ENCODE data around the gene CHAT. TPM values are rescaled to one million over a fixed set of nuclear protein-coding genes. Genes with fewer than 3 reads are reported as not detected.

CHAT gene
- total RNA-seq, 1 donor from 2014 or later: not detected

DNA sequence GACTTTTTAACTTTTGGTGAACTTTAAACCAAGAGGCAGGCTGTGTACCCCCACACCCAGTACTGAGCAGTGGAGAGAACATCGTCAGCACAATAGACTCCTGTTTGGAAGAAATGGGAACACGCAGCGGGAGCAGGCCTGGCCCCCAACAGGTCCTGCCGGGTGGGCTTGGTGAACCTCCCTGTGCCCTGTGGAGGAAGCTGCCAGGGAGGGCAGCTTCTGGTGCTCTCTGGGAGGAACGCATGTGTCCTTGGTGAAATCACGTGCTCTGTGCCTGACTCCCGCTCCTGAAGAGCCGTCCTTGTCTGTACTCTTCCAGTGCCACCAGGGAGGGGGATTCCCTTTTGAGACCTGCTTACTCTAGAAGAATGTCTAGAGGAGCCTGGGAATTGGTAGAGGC lies 31.6 kb downstream of the CHAT start:
- intact Hi-C loops (cut with DNase I): no loop called here

DNA sequence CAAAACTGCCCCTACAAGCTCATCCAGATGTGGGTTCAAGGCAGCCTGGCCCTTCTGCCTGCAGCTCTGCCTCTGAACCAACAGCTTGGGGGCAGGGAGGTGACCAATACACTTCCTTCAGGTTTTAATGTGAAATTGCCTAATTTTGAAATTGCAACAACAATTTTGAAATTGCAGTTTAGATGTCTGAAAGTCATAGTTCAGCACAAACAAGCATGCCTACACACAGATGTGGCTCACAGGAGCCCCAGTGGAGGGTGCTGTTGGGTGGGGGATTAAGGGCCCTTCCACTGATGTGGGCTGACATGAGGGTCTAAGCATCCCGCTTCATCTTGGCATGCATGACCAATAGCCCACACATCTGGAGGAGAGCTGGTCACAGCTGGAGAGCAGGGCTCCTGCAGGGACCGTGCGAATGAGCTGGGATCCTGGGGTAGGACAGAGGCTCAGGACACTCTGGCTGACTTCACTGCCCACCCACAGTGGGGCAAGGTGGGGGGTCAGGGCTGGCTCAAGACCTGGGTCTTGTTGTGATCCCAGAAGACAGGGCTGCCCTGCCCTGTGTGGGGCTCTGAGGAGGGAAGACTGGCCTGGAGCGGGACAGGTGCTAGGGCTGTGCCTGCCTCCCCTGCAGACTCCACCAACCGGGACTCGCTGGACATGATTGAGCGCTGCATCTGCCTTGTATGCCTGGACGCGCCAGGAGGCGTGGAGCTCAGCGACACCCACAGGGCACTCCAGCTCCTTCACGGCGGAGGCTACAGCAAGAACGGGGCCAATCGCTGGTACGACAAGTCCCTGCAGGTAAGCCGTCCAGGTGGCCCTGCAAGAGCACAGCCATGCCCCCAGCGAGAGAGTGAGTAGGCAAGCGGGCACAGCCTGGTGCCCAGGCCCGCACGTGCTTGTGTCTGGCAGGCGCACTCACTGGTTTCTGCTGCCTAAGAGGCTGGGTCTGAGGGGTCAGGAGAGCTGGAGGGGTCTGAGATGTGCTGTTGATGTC lies 32.3 kb downstream of the CHAT start:
- ATAC-seq (ENCODE audit: poor library complexity): no peak
- no peak for DNase-seq

More for the DNA sequence above, 31.6 kb downstream of the CHAT start:
- ATAC-seq (ENCODE audit: poor library complexity) (no peak), DNase-seq (no peak)

DNA sequence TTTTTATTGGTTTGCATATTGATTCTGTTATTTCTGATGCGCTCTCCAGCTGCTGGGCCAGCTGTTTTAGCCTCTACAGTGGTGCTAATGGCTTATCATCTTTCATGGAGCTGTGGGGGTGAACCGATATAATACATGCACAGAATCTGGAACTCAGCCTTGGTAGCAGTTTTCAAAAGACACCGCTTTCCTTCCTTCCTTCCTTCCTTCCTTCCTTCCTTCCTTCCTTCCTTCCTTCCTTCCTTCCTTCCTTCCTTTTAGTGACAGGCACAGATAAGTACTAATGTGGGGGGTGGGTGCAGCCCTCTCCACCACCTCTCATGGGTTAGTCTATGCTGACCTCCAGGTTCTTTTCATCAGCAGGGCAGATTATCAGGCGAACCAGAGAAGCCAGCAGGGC lies 33.7 kb downstream of the CHAT start:
- DNase-seq (no peak), ATAC-seq (ENCODE audit: poor library complexity) (no peak)

More for the DNA sequence above, 32.3 kb downstream of the CHAT start:
- intact Hi-C loops (cut with DNase I): no loop called here

DNA sequence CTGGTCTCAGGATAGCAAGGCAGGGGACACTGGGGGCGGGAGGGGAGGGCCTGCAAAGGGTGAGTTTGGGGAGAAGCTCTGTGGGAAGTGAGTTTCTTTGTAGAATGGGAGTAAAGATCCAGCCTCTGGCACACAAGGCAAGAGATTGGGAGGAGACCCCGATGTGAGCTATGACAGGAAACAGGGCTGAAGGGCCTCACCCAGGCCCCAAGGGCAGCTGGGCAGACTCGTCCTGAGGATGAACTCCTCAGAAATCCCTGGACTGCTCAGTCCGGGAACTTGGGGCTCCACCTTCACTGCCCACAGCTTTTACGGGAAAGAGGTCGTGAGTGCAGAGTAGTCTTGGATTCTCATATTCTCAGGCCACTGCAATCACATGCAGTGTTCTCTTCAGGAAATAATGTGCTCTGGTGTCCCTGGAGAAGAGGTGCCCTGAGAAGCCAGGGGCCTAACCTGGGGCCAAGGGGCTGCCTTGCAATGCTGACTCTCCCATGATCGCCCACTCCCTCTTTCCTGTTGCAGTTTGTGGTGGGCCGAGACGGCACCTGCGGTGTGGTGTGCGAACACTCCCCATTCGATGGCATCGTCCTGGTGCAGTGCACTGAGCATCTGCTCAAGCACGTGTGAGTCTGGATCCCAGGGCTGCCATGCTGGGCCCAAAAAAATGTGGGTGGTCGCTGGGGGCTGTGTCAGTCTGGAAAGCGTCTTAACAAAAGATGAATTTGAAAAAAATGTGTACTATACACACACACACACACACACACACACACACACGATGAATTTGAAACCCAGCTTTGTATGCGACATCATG lies 34.4 kb downstream of the CHAT start:
- DNase-seq (no peak), ATAC-seq (ENCODE audit: poor library complexity) (no peak)
- intact Hi-C loops (cut with DNase I): no loop called here

More for the DNA sequence above, 33.7 kb downstream of the CHAT start:
- intact Hi-C loops (cut with DNase I): no loop called here

DNA sequence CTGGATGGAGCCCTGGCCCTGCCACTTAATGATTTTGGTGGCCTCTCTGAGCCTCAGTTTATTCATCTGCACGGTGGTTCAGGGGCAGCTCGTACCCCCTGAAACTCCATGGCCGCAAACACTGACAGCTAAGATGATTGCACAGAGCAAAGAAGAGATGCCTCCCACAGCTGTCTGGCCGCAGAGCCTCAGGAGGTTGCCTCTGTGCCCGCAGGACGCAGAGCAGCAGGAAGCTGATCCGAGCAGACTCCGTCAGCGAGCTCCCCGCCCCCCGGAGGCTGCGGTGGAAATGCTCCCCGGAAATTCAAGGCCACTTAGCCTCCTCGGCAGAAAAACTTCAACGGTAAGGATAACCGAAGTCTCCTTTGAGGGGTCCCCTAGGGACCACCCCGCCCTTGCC lies 35.5 kb downstream of the CHAT start:
- intact Hi-C loops (cut with DNase I): no loop called here
- no peak for DNase-seq
- no peak for ATAC-seq (ENCODE audit: poor library complexity)

DNA sequence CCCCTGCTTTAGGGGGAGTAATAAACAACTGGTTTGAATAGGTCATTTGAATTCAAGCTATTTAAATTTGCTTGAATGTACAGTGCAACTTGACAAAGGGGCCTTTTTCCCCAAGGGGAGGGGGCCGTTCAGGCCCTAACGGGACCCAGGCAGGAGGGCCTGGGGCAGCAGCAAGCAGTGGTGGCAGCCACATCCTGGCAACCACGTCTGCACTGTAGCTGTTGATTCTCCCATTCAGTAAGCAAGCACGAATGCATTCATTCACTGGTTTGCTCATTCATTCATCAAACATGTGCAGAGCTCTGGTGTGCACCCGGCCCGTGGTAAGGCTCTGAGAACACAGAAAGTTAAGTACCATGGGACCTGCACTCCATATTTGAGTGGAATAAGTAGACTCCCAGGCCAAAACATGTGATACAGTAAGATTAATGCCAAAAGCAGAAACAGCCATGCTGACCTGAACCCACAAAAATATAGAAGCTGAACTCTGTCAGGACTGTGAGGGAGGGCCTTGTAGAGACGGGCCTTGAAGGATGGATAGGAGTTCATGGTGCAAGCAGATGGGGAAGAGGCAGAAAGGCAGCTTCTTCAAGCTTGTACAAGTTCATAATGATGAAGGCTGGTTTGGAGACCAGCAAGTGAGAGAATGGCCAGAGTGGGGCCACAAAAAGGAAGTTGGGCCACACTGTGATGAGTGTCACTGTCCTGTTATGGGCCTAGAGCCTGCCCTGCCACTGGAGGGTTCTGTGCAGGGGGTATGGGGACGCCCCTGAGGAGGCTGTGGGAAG lies 36.3 kb downstream of the CHAT start:
- ATAC-seq (ENCODE audit: poor library complexity) (no peak), DNase-seq (no peak)
- intact Hi-C loops (cut with DNase I): no loop called here

DNA sequence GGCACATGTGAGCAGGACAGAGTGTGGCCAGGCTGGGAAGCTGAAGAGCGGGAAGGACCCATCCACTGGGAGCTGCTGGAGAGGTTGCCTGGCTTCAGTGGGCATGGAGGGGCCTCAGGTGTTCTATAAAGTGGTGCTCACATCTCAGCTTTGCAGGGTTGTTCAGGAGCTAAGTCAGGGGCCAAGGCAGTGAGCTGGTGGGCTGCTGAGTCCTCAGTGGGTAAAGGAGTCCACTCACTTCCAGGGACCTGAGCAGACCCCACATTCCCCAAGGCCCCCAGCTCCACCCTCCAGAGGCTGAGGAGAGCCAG lies 36.8 kb downstream of the CHAT start:
- no peak for DNase-seq
- no peak for ATAC-seq (ENCODE audit: poor library complexity)
- intact Hi-C loops (cut with DNase I): no loop called here

DNA sequence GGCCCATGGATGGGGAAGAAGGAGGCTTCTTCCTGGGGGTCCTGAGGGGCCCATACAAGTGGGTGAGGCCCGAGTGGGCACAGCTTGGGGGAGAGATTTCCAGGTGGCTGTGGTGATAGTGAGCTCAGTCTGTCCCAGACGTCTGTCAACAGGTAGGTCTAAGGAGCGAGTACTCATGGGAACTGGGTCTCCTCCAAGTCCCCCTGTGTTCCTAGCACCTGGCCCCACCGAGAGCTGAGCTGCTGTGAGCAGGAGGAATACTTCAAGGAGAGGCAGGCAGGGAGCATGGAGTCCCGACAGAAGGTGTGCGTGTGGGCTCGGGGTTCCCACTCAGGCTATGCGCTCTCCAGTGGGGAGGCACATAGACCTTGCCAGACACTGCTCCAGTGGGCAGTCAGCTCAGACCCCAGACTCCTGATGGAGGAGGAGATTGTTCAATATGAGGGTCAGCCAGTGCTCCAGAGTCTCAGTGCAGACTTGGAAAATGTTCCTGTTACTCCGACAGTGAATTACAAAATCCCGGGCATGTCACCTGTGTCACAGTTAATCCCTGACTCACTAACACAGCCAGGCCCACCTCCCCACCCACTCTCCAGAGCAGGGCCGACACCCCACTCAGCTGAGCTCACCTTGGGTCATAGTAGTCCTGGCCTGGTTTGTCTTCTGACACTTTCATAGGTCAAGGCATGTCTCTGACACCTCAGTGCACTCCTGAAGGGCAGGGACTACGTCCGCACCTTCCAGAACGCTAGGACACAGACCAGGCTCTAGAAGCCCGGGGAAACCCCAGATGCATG lies 37.4 kb downstream of the CHAT start:
- no peak for DNase-seq
- no peak for ATAC-seq (ENCODE audit: poor library complexity)
- intact Hi-C loops (cut with DNase I): no loop called here

DNA sequence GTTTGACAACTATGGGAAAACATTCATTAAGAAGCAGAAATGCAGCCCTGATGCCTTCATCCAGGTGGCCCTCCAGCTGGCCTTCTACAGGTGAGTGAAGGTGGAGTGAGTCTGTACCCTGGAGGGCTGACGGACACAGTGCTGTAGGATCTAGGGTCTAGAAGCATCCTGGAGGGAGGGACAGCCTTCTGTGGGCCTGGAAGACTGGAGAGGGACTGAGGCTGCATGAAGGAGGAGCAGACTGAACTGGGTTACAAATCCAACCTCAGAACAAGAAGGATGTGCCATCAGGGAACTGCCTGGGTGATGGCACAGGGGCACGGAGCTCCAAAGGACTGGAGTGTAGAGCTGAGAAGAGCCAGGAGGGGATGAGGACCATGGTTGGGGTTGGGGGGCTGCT lies 38.1 kb downstream of the CHAT start:
- intact Hi-C loops (cut with DNase I): no loop called here
- DNase-seq (no peak), ATAC-seq (ENCODE audit: poor library complexity) (no peak)

DNA sequence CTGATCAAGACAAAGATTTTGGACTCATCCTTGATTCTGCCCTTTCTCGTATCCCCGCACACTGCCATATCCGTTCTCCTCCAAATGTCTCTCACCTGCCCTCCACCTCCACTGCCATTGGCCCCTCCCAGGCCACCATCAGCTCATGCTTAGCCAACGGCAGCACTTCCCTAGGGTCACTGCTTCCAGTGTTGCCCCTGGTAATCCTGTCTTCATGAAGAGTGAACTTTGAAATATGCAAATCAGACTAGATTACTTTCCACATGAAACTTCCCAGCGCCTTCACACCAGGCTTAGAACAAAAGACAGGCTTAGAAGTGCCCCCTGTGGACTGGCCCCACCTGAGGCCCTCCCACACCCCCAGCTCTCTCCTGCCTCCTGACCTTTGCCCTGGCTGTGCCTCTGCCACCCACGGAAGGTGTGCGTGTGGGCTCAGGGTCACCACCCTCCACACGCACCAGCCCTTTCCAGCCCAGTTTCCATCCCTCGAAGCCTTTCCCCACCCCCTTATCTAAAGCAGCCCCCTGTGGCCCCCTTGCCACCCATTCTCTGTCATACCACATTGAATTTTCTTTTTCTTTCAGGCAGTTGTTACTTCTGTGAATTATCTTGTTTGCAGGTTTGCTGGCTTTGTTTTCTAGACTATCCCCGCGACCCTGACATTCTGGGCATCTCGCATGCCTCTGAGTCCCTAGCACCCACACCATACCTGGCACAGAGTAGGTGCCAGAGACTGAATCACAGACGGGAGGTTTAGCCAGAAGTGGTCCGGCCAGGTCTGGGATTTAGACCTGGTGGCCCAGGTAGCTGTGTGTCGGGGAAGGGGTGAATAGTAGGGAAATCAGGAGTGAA lies 38.8 kb downstream of the CHAT start:
- ATAC-seq (ENCODE audit: poor library complexity): no peak
- intact Hi-C loops (cut with DNase I): no loop called here

DNA sequence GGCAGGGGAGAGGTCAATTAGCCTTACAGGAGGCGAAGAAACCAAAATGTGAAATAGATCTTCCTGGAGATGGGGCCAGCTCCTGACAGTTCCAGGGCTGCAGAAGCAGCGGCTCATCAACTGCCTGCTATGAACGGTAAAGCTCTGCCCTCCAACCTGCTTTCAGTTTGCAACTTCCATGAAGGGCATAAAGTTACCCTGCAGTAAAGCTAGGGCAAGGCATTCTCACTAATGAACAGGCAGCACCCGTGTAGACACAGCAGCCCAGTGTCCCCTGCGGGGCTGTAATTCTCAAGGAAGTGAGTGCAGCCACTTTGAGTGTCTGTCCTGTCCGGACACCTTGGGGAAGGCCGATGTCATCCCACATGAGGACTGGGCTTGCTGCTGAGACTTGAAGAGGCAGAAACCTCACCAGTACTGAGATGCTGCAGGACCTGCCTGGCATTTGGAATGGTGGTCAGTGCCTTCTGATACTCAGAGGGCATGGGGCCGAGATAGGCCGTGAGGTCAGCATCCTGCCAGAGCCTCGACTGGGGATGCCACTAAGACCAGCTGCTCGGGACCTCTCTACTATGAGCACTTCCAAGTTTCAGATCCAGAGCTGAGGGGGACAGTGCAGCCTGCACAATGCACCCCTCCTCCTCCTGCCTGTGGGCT lies 39.6 kb downstream of the CHAT start:
- ATAC-seq (ENCODE audit: poor library complexity): no peak
- DNase-seq: no peak
- intact Hi-C loops (cut with DNase I): no loop called here

More for the DNA sequence above, 38.8 kb downstream of the CHAT start:
- no peak for DNase-seq

DNA sequence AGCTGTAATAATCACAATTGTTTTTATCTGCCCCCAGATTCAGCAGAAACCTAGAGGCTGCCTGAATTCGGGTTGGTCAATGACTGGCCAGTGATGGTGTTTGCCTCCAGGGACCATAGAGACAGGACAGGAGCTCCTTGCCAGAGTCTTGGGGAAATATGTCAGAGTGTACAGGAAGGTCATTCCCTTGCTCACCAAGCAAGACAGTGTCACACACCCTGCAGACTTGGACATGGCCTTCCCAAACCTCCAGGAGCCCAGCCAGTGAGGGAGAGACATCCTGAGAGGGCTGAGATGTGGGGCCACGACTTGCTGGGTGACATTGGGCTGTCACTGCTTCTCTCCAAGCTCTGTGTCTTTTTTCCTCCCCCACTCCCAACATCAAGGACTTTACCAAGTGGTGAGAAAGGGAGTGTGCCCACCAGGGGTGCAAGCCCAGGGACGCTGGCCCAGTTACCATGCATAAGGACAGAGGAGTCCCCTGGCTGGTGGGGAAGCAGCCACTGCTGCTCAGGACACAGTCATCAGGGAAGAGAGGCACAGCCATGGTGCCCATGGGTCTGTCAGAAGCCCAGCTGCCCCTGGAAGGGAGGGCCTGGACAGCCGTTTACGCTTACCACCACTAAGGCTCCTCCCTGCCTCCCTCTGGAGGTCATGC lies 40.3 kb downstream of the CHAT start:
- intact Hi-C loops (cut with DNase I): no loop called here
- ATAC-seq (ENCODE audit: poor library complexity) (no peak), DNase-seq (no peak)

DNA sequence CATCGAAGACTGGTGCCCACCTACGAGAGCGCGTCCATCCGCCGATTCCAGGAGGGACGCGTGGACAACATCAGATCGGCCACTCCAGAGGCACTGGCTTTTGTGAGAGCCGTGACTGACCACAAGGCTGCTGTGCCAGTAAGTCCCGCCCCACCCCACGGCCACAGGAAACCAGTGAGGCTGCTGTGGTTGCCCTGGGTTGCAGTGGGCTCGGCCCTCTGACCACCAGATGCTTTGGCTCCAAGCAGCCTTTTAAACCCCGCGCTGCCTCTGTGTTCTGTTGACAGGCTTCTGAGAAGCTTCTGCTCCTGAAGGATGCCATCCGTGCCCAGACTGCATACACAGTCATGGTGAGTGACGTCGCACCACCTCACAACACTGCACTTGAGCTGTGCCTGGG lies 41.3 kb downstream of the CHAT start:
- intact Hi-C loops (cut with DNase I): no loop called here
- DNase-seq (no peak), ATAC-seq (ENCODE audit: poor library complexity) (no peak)

DNA sequence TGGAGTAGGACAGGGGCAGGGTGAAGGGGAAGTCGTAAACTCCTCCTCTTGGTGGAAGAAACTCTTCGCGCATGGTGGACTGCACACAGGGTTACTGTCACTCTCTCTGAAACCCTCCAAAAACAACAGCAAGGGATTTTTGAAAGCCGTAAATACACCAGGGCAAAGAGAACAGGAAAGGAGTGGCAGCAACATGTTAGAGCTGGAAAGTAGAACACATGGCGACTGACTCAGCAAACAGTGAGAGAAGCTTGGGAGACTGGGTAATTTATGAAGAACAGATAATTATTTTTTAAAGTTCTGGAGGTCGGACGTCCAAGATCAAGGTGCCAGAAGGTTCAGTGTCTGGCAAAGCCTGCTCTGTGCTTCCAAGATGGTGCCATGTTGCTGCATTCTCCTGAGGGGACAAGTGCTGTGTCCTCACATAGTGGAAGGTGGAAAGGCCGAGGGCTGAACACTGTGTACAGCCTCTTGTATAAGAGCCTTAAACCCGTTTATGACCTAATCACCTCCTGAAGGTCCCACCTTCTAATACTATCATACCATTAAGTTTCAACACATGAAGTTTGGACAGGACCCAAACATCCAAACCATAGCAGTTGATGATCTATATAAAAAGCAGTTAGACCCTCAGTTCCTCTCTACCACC lies 43.1 kb downstream of the CHAT start:
- DNase-seq (no peak), ATAC-seq (ENCODE audit: poor library complexity) (no peak)
- intact Hi-C loops (cut with DNase I): no loop called here

DNA sequence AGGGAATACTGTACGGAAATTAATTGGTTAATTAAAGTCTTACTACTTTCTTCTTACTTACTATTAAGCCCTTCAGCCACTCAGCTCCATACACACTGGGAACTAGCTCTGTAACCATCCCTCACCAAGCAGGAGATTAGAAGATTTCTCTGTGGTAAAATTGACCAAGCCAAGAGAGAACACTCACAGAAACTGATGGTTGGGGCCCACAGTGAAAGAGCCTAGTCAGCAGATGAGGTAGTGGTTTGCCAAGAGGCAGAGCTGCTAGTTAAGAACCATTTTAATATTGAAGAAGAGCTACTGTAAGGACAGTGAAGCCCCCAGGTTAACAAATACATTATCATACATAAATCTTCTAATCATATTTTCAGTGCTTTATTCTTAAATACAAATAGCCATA lies 43.8 kb downstream of the CHAT start:
- intact Hi-C loops (cut with DNase I): no loop called here
- ATAC-seq (ENCODE audit: poor library complexity) (no peak), DNase-seq (no peak)

Measured in Right ventricle myocardium superior (tissue), 1 donor.